AG09319 (cell line): ENCODE data around the gene CASP10.

ENCODE experiments used
- DNase-seq: peaks from one replicate; pipeline ENCODE4 v3.0.0-alpha.2; 2010; ENCODE audit warnings: low read depth; ENCODE audit errors: extremely low read depth
- CTCF ChIP-seq: IDR thresholded peaks from 2 replicates; pipeline ENCODE4 v1.5.1; 2011; ENCODE audit warnings: low read depth, mild to moderate bottlenecking, inconsistent platforms, low read length, moderate library complexity

Gene CASP10

GRCh38 chr2:201249889-201250288, 66.9 kb downstream of the CASP10 start:
- no peak for TF ChIP-seq CTCF
- DNase-seq: no peak

- no peak for DNase-seq
- no peak for TF ChIP-seq CTCF
These were observed 67.8 kb downstream of the CASP10 start for GRCh38 chr2:201250741-201251140.

- peak; percentile 62 for DNase-seq
- TF ChIP-seq CTCF: no peak
These were observed 71.3 kb downstream of the CASP10 start for GRCh38 chr2:201254081-201254730.

GRCh38 chr2:201255408-201256033, 72.6 kb downstream of the CASP10 start:
- no peak for DNase-seq
- no peak for TF ChIP-seq CTCF

- no peak for TF ChIP-seq CTCF
- DNase-seq: no peak
These were observed 73.1 kb downstream of the CASP10 start for GRCh38 chr2:201256082-201256481.

GRCh38 chr2:201257381-201257955, 74.5 kb downstream of the CASP10 start:
- DNase-seq: no peak
- no peak for TF ChIP-seq CTCF

- peak; percentile 49 for DNase-seq
- TF ChIP-seq CTCF: no peak; the same call in 1 of the 2 replicates
These were observed 75.2 kb downstream of the CASP10 start for GRCh38 chr2:201257956-201258665.
